HG03432 (cell line): ENCODE measurements around the gene TEKTIP1.

Experiments
- ATAC-seq: cut with Tn5 transposase; IDR thresholded peaks from one replicate; pipeline ENCODE4 v1.9.1; 2021; ENCODE audit warnings: mild to moderate bottlenecking, moderate library complexity; ENCODE audit not compliant: unreplicated experiment

The TEKTIP1 gene

DNA sequence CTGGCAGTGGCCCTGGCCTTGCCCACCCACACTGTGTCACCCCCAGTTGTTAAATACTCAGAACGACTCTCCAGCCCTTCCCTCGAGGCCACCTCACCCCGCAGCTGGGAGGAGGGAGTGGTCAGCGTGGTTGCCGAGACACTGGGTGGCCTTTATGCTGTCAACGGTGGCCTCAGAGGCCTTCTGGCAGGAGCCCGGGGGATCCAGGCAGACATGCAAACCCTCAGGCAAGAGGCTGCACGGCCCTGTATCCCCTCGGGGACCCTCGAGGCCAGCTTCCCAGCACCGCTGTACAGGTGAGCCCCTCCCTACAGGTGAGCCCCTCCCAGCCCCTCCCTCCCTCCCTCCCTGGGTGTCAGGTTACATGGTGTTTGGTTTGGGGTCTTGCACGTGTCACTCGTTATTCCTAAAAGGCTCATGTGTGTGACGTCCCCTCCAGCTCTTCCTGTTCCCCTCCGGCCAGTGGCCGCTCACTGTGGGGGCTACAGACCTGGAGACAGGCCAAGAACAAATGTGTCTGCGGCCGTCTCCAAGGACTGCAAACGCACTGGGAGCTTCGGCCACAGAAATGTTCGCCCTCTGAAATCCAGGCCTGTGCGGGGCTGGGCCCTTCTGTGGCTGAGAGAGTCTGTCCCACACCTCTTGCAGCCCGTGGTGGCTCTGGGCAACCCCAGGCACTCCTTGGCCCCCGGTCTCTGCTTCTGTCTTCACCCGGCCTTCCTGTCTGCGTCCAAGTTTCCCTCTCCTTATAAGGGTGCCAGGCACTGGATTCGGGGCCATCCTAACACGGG is at the start of gene TEKTIP1:
Gene TEKTIP1, plus strand, starts transcription at position 210 of the 791 bp plus-strand sequence. Its CDS starts 4 bp downstream, at position 214.
- no peak for ATAC-seq

DNA sequence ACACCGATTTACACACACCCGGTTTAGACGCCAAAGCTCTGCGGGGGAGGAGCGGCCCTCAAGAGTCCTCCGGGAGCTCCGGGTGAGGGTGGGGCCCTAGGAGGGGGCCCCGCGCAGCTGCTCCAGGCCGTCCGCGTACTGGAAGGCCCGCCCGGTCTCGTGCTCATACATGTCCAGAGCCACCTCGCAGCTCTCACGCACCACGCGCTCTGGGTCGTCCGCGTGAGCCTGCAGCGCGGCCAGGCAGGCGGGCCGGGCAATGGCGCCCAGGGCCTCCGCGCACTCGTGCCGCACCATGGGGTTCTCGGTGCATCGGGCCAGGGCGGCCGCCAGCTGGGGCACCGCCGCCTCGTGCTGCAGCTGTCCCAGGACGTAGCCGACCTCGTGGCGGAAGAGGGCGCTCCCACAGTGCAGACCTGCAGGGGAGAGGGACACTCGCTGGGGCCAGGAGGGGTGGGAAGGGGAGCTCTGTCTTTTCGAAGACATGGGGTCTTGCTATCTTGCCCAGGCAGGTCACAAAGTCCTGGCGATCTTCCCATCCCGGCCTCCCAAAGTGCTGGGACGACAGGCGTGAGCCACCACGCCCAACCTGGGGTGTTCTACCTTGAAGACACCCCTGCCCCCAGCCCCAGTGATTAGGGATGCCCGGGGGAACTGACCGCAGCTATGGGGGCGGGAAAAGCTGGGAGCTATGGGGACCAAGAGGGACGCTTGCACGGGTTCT is 47.4 kb upstream of the TEKTIP1 start:
- no peak for ATAC-seq

DNA sequence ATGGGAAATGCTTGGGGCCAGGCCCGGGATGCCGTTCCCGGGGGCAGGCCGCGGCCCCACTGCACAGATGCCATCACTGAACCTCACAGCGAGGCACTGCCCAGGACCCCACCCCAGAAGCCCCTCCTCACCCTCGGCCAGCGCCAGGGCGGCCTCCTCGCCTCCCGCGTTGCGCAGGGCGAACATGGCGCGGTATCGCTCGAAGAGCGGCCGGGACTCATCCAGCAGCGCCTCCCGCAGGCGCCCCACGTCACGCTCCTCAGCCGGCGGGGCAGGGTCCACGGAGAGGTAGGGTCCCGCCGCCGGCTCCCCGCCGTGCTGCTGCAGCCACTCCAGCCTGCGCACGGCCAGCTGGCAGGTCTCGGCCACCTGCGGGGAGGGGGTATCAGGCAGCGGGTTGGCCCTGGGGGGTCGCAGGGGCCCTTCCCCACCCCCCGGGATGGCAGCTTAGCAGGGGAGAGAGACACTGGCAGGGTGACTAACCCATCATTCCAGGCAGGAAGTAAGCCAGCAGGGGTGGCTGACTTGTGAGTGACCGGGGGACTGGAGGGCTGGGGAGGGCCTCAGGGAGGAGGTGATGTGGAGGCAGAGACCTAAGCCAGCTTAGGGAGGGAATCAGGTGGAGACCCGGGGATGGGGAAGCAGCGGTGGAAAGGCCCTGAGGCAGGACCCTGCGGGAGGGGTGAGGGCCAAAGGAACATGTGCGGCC is 46.7 kb upstream of the TEKTIP1 start:
- no peak for ATAC-seq

DNA sequence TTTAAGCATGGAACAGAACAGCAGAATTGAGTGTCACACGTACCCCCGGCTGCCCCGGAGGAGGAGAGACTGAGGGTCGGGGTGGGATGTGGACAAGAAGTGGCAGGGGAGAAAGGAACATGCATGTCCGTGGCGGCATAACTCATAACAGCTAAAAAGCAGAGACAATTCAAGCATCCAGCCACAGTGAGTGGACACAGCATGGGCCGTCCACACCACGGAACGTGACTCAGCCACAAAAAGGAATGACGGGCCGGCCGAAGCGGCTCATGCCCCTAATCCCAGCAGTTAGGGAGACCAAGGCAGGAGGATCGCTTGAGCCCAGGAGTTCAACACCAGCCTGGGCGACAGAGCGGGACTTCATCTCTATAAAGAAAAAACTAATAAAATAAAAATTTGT is 46.1 kb upstream of the TEKTIP1 start:
- no peak for ATAC-seq

DNA sequence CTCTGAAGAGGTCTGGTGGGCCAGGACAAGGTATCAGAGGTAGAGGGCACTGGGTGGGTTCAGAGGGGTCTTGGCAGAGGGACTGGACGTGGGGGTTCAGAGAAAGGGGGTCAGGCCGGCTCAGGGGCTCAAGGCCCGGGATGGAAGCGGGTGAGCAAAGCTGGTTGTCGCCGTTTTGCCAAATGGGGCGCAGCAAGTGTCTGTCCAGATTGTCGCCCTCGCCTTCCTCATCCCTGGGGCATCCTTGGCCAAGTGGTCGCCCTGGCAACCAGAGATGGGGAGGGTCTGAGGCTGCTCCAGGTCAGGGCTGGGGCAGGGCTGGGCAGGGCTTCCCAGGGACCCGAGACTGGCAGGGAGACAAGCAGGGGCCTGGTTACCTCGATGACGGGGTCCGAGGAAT is 45.3 kb upstream of the TEKTIP1 start:
- ATAC-seq: no peak

DNA sequence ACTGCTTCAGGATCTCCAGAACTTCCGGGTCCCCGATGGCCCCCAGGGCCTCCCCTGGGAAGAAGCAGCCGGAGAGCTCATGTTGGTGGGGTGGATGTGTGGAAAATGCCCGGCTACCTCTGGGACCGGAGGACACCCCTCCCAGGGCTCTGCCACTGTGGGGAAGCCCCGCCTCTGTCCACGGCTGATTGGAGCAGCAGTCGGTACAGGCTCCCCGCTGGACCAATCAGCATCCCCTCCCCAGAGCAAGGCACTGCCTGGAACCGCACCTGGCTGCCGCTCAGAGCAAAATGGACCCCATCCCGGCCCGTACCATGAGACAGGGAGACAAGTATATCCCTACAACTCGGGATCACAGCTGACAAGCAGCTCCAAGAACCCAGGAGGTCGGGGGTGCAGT is 44.9 kb upstream of the TEKTIP1 start:
- ATAC-seq: no peak

DNA sequence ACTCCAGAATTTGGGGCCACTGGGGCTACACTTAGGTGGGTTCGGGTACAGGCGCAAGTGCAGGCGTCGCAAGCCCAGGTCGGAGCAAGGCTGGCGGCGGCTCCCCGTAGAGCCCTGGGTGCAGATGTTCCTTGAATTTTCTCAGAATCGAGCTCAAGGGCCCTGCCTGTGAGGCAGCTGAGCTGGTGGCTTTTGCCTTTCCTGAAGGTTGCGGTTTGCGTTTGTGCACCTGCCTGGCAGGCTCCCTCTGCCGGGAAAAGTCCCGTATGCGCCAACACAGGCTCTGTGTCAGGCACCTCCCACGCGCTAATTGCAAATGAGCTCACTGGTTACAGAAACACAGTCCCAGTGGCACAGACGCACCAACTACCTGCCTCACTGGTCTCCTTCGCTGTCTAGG is 44.4 kb upstream of the TEKTIP1 start:
- no peak for ATAC-seq

DNA sequence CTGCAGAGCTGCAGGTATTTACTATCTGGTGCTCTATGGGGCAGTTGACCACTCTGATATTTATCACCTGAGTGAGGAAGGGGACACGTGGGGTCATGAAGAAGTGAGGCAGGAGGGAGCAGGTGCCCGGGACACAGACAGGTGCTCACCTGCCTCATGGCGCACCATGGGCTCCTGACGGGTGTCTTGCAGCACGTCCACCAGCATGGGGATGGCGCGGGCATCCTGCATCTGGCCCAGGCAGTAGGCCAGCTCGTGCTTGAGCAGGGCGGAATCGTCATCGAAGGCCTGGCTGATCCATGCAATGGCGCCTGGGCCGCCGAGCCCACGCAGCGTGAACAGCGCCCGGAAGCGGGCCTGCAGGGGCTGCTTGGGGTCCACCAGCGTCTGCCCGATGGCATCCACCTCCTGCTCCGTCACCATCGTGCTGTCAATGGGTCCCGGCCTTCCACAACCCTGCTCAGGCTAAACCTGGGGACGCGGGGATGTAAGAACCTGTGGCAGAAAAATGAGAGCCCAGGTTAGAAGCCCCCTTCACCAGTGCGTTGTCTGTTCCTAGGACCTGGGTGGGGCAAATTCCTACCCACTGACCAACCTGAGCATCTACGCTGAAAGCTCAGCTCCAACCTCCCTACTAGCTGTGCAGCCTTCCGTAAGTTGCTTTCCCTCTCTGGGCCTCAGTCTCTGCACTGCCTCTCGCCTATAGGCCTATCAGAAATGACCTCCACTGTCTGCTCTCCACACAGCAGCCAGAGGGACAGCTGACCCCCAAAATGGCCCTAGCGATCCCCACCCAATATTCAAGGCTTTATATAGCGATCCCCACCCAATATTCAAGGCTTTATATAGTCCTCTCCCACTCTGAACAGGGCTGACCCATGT is 42.3 kb upstream of the TEKTIP1 start:
- ATAC-seq: no peak

DNA sequence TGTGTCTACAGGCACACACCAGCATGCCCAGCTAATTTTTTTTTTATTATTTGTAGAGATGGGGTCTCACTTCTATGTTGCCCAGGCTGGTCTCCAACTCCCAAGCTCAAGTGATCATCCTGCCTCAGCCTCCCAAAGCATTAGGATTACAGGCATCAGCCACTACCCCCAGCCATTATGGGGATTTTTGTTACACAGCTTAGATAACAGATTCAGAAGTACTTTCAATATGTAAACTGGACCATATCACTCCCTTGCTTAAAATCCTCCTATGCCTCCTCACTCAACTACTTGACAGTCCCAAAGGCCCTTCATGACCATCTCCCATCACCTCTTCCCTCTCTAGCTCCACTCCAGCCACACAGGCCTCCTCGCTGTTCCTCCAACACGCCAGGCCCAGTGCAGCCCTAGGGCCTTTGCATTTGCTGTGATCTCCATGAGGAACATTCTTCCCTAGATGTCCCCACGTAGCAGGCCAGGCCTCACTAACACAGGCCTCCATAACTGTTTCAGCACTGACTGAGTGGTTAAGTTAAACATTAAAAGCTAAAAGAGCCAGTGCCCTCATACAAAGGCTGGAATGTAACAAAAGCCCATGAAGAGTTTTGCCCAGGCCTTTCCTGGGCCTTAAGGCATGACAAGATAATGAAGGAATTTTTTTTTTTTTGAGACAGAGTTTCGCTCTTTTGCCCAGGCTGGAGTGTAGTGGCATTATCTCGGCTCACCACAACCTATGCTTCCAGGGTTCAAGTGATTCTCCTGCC is 41.0 kb upstream of the TEKTIP1 start:
- ATAC-seq: no peak

DNA sequence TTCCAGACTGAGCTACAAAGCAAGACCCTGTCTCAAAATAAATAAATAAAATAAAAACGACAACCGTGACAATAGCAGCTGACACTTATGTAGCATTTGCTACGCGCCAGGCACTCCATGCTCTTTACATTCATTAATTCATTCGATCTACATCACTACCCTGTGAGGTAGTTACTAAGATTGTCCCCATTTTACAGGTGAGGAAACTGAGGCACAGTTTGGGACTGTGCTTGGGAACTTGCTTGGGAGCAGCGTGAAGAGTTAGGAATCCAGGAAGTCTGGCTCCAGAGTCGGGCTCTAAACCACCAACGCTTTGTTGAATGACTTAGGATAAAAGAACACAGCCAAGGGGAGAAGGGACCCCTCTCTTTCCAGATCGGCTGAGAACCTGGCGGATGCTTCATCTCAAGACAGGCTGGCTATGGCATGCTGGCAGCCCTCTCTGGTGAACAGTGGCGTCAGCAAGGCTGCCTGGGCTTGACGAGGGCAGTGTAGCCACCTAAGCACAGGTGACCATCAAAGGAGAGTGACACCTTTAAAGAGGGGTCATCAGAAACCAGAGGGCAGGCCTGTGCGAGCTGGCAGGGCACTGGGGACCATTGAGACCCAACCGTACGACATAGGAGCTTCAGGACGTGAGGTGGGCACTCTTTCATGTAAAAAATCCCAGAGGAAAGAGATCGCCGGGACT is 39.1 kb upstream of the TEKTIP1 start:
- ATAC-seq: peak; percentile 12

DNA sequence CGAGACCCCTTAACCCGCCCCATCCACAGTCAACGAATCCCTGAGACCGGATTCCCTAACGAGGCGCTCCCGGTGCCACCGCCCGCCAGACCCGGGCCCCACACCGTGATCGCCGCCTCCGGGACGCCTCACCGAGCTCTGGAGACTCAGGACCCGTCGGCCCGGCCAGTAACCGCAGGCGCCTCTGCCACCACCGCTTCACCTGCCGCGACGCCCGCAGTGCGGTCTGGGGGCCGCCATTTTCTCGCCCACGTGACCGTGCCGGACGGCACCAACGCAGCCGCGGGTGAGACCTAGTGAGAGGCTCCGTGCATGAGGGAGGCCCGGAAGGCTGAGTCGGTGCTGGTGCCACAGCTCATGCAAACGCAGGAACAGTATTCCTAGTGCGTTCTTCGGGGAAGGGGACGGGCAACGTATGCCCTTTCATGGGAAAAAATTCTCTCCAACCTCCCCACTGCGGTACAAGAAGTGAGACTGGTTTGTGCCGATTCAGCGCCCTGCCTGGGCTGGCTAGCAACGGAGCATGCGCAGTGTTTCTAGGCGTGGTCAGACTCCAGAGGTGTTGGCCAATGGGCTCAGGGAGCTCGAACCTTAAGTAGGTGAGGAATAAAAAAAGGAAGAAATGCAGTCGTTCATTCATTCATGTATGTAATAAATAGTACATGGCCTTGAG is 38.4 kb upstream of the TEKTIP1 start, which contains the start of gene DOHH:
Gene DOHH, minus strand, starts transcription at position 246 of the 673 bp plus-strand sequence. CDS start 3,860 bp downstream, outside the sequence.
- peak; percentile 81 for ATAC-seq

DNA sequence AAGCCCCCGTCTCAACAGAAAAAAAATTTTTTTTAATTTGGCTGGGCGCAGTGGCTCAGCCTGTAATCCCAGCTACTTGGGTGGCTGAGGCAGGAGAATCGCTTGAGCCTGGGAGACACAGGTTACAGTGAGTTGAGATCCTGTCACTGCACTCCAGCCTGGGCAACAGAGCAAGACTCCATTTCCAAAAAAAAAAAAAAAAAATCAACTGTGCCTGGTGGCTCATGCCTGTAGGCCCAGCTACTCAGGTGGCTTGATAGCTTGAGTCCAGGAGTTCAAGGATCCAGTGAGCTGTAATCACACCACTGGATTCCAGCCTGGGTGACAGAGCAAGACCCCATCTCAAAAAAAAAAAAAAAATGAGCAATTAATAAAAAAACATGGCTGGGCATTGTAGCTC is 37.2 kb upstream of the TEKTIP1 start:
- ATAC-seq: no peak

DNA sequence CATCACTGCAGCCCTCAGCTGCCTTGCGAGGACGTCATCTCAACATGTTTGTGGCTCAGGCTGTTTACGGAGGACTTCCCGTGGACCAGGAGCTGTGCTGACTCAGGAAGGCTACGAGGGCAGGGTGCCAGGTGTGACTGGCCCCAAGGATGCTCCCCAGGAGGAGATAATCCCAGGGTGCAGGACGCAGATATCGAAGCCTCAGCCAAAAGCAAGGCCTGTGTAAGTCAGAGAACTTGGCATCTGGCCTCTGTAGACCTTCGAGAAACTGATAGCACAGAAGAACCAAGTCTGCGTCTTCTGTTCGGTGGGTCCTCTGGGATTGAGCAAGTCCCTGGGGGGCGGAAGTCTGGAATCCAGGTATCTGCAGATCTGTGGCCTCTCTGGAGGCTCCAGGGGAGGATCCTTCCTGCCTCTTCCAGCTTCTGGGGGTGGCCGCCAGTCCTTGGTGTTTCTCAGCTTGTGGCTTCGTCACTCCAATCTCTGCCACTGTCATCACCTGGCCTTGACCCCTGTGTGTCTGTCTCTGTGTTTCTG is 35.9 kb upstream of the TEKTIP1 start:
- no peak for ATAC-seq

DNA sequence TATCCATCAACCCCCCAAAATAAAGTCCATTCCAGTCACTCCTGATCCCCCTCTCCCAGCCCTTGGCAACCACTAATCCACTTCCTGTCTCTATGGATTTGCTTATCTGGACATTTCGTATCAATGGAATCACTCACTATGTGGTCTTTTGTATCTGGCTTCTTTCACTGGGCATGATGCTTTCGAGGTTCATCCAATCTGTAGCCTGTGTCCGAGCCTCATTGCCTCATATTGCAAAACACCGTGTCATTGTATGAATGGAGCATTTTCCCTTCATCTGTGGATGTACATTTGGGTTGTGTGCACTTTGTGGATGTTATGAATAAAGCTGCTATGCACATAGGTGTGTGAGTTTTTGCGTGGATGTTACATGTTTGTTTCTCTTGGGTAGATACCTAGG is 34.2 kb upstream of the TEKTIP1 start:
- ATAC-seq: no peak

DNA sequence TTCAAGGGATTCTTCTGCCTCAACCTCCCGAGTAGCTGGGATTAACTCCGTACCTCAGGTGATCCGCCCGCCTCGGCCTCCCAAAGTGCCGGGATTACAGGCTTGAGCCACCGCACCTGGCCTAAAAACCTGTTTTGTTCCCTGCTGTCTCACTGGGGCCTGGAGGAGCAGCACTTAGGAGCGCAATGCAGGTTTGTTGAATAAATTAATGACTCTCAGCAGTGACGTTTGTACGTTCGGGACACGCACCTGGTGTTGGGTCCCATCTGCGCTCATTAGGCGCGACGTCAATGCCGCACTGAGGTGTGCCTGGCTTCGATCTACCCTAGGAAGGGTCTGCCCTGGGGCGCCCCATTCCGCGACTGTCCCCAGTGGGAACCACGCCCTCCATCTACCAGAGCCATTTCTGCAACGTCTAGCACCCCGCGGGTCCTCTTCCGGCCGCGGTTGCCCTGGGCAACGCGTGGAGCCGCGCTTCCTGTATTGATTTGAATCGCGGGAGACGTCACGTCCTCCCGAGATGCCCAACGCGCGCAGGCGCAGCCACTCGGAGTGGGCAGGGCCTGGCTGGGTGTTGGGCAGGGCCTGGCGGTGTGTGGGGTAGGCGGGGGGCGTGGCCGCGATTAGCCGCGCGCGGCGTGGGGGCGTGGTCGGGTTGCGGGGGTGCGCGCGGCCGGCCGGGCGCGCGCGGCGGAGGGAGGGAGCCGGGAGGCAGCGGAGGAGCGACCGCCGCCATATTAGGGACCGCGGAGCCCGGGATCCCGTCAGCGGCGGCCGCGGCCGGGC is 33.2 kb upstream of the TEKTIP1 start, which contains the start of gene FZR1:
Gene FZR1, plus strand, starts transcription at position 714 of the 786 bp plus-strand sequence. CDS start 16,679 bp downstream, outside the sequence.
- ATAC-seq: peak; percentile 87

DNA sequence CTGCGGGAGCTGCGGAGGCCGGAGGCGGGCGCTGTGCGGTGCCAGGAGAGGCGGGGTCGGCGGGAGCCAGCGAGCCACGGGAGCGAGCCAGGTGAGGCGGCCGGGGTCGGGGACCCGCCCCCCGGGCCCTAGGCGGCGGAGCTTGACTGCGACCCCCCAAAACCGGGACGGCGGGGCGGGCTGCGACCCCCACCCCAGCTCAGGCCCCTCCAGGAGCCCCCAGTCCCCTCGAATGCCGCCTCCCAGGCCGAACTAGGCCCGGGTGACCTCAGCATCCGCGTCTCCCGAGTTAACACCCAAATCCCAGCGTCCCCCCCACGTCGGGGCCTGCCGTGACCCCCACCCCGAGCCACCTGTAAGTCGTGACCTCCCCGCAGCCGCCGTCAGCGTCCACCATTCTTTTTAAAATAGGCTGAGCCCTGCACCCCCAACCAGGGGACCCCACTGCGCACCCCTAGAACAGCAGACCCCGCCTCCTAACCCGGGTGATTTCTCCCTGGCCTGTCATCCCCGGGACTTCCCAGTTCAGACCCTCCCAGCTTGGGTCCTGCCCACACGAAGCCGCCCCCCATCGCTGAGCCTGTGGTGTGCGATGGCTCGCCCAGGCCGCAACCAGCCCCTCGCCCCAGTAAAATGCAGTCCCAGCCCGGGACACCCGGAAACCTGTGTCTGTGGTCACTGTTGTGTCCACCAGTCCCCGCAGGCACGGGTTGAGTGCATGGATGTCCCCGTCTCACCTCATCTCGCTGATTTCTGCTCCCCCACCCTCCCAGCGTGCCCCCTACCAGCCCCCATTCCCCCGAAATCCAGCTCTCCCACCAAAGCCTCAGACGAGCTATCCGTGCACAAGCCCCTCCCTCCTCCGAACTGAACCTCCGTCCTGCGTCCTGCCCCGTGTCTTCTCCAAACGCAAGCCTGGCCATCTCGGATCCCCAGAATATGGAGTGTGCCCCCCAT is 32.3 kb upstream of the TEKTIP1 start:
- ATAC-seq: peak; percentile 9
